Measurements from ENCODE around the gene GCK.

GCK gene

DNA sequence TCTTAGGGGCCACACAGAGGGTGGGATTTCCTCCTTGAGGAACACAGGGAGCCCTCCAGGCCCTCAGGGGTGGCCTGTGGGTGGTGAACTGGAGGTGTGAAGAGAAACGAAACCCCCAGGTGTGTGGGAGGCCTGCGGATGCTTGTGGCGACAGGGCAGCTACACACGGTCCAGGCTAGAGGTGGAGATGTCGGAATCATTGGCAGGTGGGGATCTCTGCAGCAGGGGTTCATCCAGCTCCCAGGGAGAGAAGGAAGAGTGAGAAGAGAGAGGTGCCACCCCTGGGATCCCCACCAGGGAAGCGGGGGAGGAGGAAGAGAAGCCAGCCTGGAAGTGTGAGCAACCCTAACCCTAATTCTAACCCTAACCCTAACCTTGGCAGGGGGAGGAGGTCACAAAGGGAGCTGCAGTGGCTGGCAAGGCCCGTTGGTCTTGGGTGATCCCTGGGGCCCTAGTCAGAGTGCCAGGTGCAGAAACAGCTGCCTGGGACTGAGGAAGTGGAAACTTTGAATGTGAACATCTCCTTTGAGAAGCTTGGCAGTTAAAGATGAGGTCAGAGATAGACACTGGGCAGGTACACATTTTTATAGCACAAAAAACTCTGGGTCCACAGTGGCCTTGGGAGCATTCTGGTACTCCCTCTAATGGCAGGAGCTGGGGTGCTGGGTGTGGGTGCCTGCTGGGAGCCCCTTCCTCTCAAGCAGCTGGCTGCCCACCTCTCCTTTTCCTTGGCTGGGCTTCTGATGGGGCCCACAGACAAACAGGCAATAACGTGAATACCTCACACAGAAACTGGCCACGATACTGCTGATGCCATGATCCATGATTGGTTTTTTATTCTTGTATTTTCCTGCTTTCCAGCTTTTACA is 91.9 kb downstream of the GCK start:
- no peaks in the 10 kb centered on the region for H3K36me3 ChIP-seq (ENCODE audit: control insufficient read depth, insufficient read depth, low read length)
- no peaks in the 10 kb centered on the region for H3K9me3 ChIP-seq (ENCODE audit: control insufficient read depth, insufficient read depth, low read length)
- peaks cover 2% of the 10 kb centered on the region for H3K27me3 ChIP-seq (ENCODE audit: control insufficient read depth, insufficient read depth, low read length)
- no peak overlapping the region for H3K4me3 ChIP-seq (ENCODE audit: low read depth, low read length)
- no peak overlapping the region for H3K9ac ChIP-seq (ENCODE audit: low read depth, low read length)
- no peaks in the 10 kb centered on the region for H3K4me1 ChIP-seq (ENCODE audit: control insufficient read depth, insufficient read depth, low read length)

DNA sequence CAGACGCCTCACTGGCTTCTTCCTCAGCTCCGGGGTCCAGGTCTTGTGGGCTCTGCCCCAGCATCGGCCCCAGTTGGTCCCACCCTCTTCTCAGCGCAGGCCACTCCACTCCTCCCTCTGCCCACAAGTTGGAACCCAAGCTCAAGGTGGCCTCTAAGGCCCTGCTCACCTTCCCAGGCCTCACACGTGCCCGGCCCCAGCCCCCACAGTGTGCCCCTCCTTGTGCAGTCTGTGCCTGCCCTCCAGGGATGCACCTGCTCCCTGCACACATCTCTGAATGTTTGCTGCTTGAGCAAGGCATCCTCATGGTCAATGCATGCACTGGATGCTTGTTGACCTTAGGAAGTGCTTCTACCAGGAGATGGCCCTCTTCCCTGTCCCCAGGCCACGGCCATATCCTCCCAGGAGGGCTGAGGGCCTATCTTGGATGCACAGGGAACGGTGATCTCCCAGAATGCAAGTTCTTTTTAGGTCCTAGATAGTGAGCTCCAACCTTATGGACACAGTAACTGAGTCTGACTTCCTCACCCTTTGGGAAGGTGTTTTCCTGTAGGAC is 92.8 kb downstream of the GCK start:
- H3K4me3 ChIP-seq (ENCODE audit: low read depth, low read length) = no peak overlapping the region
- no peaks in the 10 kb centered on the region for H3K9me3 ChIP-seq (ENCODE audit: control insufficient read depth, insufficient read depth, low read length)
- H3K36me3 ChIP-seq (ENCODE audit: control insufficient read depth, insufficient read depth, low read length) = no peaks in the 10 kb centered on the region
- H3K4me1 ChIP-seq (ENCODE audit: control insufficient read depth, insufficient read depth, low read length) = no peaks in the 10 kb centered on the region
- H3K27me3 ChIP-seq (ENCODE audit: control insufficient read depth, insufficient read depth, low read length) = no peaks in the 10 kb centered on the region
- no peak overlapping the region for H3K9ac ChIP-seq (ENCODE audit: low read depth, low read length)

DNA sequence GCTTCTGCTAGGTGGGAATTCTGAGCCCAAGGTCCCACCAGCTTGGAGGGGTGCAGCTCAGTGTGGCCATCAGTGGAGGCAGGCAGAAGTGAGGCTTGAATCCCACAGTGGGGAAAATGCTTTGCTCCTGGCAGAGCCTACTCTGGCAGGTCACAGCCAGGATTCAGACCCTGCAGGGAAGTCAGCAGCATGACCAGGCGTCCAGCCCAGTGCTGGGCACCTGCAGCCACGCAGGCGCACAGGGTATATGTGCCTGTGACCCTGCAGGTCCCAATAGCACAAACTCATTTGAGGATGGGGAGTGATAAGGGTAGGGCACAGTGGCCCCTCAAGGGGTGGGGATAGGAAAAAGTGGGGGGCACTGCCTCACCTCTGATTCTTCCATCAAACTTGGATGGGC is 93.5 kb downstream of the GCK start:
- no peak overlapping the region for H3K4me3 ChIP-seq (ENCODE audit: low read depth, low read length)
- H3K9ac ChIP-seq (ENCODE audit: low read depth, low read length) = no peak overlapping the region
- H3K27me3 ChIP-seq (ENCODE audit: control insufficient read depth, insufficient read depth, low read length) = no peaks in the 10 kb centered on the region
- H3K9me3 ChIP-seq (ENCODE audit: control insufficient read depth, insufficient read depth, low read length) = no peaks in the 10 kb centered on the region
- no peaks in the 10 kb centered on the region for H3K4me1 ChIP-seq (ENCODE audit: control insufficient read depth, insufficient read depth, low read length)
- H3K36me3 ChIP-seq (ENCODE audit: control insufficient read depth, insufficient read depth, low read length) = no peaks in the 10 kb centered on the region

DNA sequence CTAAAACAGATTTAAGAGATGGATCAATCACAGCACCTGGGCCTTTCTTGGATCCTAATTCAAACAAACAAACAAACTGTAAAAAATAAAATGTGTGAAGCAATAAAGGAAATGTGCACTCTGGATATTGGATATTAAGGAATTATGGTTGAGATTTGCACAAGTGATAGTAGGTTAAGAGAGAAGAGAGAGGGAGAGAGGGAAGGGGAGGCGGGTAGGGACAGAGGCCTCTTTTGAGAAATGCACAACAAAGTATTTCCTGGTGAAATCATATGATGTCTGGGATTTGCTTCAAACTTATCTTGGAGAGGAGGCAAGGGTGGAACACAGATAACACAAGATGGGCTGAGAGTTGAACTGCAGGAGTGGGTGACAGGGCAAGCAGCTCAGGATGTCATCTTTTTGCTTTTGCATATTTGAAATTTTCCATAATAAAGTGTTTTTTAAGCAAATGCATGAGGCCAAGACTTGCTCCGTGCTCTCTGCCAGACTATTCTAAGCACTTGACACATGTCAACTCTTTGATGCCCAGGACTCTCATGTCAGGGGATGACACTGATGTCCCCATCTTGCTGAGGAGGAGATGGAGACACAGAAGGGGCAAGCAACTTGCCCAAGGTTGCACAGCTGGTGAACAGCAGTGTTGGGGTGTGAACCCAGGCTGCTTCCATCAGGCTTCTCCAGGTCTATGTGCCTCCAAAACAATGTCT is 94.2 kb downstream of the GCK start:
- Histone ChIP-seq H3K36me3 (ENCODE audit: control insufficient read depth, insufficient read depth, low read length) (no peaks in the 10 kb centered on the region), H3K27me3 (ENCODE audit: control insufficient read depth, insufficient read depth, low read length) (no peaks in the 10 kb centered on the region), H3K9me3 (ENCODE audit: control insufficient read depth, insufficient read depth, low read length) (no peaks in the 10 kb centered on the region), H3K9ac (ENCODE audit: low read depth, low read length) (no peak overlapping the region), H3K4me1 (ENCODE audit: control insufficient read depth, insufficient read depth, low read length) (no peaks in the 10 kb centered on the region), H3K4me3 (ENCODE audit: low read depth, low read length) (no peak overlapping the region)

DNA sequence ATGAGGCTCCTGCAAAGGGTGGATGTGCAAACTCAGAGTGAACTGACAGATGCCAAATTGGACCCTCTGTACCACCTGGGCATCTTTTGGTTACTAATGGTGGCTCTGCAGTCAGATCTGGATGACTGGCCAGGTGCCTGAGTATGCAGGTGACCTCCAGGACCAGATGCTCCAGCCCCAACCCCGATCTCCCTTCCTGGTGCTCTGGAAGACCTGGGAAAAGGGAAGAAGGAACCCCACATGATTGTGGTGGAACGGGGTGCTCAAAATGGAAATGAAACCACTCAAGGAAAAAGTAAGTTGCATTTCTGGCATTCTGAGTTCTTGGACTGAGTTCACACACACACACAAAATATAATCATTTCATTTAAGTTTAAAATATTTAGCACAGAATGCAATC is 94.9 kb downstream of the GCK start:
- Histone ChIP-seq H3K36me3 (ENCODE audit: control insufficient read depth, insufficient read depth, low read length) (no peaks in the 10 kb centered on the region), H3K27me3 (ENCODE audit: control insufficient read depth, insufficient read depth, low read length) (no peaks in the 10 kb centered on the region), H3K9ac (ENCODE audit: low read depth, low read length) (no peak overlapping the region), H3K4me1 (ENCODE audit: control insufficient read depth, insufficient read depth, low read length) (no peaks in the 10 kb centered on the region), H3K9me3 (ENCODE audit: control insufficient read depth, insufficient read depth, low read length) (no peaks in the 10 kb centered on the region), H3K4me3 (ENCODE audit: low read depth, low read length) (no peak overlapping the region)

Data from iPS-15b (cell line).